Activated naive CD4-positive, alpha-beta T cell treated with anti-CD3 and anti-CD28 coated beads, Interleukin-2, amount 50 U/mL, for 16 hours (primary cell): ENCODE data around the gene P3H2.

Experiments used
- DNase-seq: peaks from one replicate; pipeline ENCODE4 v3.0.0-alpha.2; 2020

The P3H2 gene

DNA sequence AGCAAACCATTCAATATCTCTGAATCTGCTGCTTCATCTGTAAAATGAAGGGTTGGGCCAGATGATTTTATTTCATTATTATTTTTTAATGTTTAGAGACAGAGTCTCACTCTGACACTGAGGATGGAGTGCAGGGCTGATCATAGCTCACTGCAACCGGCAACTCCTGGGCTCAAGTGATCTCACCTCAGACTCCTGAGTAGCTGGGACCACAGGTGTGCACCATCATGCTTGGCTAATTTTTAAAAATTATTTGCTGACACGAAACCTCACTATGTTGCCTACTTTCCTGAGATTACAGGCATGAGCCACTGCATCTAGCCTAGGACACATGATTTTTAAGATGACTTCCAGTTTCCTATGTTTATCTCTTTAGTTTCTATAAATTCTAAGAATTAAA lies 105.8 kb downstream of the P3H2 start:
- DNase-seq, result no peak

DNA sequence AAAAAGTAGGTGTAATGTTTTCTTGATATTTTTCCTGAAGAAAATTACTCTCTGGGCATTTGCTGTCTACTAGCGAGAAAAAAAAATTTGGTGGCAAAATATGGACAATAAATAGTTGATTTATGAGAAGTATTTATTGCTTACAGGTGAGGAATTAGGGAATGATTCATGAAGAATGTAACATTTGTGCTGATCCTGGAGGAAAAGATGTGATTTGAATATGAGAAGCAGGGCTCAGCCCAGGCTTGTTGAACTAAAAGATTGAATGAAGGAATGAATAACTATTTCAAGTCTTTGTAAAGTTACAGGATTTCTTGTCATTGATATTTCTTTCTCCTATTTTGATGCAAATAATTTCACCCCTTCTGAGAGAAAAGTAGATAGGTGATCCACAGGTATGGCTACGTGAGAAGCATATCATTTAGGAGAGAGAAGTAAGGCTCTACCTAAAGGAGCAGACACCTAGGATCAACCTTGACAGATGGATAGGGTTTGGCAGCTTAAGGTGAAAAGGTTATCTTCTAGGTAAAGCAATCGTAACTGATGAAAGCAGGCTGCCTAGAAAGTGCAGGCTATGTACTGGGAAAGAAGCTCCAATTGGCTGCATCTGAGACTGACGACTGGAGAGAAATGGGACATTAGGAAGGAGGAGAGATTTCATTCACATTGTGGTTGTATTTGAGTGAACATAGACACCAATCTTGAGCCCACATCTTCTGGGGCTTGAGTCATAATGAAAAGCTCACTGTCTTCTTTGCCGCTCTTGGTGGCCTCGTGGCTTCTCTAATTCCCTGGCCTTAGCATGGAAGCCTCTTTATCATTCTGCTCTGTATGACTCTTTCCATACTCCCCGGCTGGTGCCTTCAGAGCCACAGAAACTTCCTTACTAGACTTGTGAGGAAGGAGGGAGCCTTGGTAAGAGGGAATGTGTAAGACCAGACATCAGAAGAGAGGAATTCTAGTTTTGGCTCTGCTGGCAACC lies 106.5 kb downstream of the P3H2 start:
- DNase-seq, result no peak

DNA sequence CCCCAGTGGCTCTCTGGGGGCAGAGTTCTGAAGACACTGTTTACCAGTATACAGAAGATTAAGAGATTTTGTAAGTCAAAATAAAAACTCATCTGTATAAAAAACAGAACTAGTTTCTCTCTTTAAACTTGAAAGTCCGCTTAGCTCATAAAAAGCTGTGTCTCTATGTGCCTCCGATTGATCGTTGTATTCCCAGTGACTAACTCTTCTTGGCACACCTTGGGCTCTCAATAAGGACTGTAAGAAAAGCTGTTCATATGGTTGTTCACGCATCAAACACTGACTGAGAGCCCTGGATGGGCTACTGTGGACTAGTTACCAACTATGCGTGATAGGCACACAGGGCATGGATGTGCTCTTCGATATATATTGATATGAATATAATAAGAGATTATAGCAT lies 107.9 kb downstream of the P3H2 start:
- DNase-seq, result no peak

DNA sequence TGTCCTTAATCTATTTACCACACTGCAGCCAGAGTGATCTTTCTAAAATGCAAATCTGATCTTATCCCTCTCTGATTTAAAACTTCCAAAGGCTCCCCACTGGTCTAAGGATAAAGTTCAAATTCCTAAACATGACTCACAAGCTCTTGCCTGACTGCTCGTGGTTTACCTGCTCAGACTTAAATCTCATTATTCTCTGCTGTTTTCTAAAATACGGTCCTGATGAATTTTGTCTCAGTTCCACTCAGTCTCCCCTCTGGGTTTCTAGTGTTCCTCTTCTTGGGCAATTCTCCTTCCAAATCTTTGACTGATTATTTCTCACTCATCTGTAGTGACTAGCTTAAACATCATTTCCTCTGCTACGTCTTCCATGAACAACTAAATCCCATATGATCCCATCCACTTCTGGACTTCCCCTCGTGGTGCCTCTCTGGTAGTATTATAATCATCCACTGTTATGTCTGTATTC lies 108.3 kb downstream of the P3H2 start:
- no peak for DNase-seq

DNA sequence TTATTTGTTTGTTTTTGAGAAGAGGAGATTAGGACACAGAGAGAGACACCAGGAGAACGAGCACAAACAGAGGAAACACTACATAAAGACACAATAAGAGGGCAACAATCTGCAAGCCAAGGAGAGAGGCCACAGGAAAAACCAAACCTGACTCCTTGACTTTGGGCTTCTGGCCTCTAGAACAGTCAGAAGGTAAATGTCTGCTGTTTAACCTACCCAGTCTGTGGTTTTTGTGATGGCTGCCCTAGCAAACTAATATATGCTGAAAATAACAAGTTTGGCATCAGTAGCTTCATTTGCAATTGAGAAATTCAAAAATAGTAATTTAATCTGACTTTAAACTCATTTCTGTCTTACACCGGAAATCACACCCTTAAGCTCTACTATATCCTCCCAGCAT lies 110.2 kb downstream of the P3H2 start:
- DNase-seq, result no peak

DNA sequence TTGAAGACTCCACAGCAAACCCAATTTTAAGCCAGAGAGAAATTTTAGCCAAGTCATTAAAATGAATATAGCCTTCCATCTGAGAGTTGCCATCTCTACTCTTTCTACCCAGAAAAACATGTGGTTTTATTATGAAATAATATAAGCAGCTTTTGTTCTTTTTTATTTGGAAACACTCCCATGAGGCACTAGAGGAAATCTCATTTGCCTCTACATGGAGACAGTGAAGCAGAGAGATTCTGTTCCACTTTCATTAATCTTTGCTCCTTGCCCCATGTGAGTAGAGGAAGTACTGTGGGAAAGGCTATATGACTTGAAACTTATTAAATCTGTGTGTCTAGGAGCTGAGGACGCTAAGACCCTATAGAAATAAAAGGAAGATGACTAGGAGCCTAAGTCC lies 111.1 kb downstream of the P3H2 start:
- no peak for DNase-seq

DNA sequence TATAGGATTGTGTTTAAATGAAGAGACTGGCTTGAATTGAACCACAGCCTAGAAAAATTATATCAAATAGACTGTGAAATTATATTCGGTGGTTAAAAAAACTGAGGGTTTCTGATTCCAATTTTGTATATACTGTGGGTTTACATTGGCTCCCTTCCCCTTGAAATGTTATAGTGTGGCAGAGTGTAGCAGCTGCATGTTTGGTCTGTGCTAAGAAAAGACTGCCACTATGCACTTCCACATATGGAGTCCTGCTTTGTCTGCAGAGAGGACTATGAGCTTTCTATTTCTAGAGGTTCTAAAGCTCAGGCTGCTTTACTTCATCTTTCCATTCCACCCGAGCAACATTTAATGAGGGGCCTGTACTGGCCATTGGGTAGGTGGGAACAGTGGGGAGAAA lies 112.3 kb downstream of the P3H2 start:
- DNase-seq, result no peak

- no peak for DNase-seq
Measured at GRCh38 chr3:190005343-190006113, 115.2 kb downstream of the P3H2 start.

DNA sequence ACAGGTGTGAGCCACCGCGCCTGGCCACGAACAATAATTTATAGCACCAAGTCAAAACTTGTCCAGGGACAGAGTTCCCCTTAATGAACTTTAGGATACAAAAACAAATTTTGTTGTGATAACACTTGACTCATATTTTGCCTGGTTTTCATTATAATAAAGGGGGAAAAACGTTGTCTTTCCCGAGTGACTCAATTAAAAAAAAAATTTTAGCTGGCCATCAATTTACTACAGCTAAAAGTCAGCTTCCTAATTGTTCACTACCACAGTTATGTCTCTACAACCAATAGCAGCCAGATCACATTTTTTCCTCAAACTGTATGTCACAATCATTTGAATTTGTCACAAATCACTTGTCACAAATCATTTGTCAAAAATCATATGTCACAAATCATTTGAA lies 116.0 kb downstream of the P3H2 start:
- DNase-seq, result no peak

- DNase-seq, result no peak
Measured at GRCh38 chr3:190003681-190004123, 117.0 kb downstream of the P3H2 start.

GRCh38 chr3:190003068-190003467 lies 117.6 kb downstream of the P3H2 start:
- DNase-seq, result no peak

DNA sequence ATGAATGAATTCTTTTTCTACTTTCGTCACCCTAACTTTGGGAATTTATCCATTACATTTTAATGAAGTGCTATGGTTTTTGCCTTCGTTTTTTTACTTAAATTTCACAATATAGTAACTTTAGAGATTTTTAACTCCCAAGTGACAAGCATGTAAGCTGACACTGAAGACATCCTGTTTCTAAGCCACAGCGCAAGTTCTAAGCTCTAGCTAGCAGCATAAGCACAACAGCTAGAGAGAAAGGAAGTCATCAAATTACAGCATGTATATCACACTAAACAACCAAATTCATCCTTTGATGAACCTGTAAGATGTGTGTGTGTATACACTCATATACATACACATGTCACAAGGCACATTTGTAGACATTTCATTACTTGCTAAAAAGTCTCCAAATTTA lies 119.3 kb downstream of the P3H2 start:
- no peak for DNase-seq

- no peak for DNase-seq
Measured at GRCh38 chr3:190000861-190001196, 119.9 kb downstream of the P3H2 start.

GRCh38 chr3:190000187-190000860 lies 120.4 kb downstream of the P3H2 start:
- no peak for DNase-seq

DNA sequence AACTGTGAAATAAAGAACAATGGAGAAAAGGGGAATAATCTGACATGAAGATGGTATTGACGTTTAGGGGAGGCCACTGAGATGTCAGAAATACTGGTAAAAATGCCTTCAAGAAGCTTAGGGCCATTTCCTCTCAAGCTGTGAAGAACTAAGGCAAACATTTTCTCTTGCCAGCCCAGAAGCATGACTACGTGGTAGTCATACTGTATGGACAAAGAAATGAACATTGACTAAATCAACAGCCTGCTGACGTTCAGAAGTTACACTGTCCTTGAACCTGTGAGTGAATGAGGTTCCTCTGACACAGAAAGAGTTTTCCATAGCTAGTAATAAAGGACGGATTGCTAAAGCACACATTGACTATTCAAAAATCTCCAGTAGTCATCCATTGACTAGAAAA lies 121.0 kb downstream of the P3H2 start:
- DNase-seq, result no peak

DNA sequence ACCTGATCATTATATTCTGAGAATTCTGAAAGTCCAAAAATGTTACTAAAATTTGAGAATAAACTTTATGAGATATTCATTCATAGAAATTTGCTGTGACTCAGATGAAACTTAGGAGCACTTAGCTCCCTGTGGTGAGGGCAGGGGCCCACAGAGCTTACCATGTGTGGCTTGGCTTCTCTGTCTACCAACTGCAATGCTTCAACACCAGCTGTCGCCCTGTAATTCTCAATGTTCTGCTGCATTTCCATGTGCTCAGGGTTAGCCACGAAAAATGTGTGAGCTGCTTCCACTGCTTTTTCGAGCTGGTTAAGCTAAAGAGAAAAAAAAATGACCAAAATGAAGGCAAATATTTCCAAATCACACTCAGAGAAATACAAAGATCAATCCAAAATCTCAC lies 125.6 kb downstream of the P3H2 start:
- no peak for DNase-seq

DNA sequence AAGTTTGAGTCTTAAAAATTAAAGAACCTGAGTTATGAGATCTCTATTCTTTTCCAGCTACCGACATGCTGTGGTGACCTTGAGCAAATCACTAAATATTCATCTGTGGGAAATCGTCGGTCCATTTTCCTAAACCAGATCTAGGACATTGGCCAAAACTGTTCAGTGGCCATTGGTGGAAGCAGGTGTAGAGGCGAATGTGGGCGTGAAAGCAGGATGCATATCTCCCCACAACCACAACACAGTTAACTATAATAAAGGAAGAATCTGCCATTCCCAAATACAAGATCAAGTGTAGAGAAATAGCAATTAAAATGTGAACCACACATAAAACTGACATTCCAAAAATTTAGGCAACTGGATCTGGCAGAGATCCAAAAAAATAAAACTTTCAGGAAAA lies 129.9 kb downstream of the P3H2 start:
- no peak for DNase-seq

GRCh38 chr3:189988854-189989253 lies 131.8 kb downstream of the P3H2 start:
- DNase-seq, result no peak

DNA sequence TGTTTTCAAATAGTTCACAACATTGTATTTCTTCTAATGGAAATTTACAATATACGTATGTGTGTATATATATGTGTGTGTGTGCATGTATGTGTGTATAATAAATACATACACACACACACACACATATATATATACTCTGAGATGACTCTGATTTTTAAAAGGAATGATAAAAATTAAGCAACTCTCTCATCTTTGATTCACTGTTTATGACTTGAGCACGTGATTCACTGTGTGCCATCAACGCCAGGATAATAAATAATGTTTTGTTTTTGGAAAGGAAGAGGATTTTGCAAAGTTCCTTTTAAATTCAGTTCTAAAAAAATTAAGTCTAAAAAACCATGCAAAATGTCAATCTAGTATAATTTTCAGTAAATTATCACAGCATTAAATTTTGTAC lies 132.4 kb downstream of the P3H2 start:
- no peak for DNase-seq

DNA sequence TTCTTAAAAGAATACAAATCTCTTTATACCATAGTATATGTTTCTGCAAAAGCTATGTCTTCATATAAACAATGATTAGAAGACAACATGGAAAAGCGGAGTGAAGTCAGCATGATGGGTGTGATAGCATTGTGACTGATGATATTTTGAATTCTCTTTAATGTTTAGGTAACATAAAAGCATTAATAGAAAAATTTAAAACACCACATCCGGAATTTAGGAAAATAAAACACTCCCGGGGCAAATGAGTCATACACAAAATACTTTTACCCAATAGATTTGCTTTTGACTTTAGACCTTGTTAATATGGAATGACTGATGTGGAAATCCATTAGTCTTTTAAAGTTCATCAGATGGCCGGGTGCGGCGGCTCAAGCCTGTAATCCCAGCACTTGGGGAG lies 134.7 kb downstream of the P3H2 start:
- DNase-seq, result no peak

DNA sequence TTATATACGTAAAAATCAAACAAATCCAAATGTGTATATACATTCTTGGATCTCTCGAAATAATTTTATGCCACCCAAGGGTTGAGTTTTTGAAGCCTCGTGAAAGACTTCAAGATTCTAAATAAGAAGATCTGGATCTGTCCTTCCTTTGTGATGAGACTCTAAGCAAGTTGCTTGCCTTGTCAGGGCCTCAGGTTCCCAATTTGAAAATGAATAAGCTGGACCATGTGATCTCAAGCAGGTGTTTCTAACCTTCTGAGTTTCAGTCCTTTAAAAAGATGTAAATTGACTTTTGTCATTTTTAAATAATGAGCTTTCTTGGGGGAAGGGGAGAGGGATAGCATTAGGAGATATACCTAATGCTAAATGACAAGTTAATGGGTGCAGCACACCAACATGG lies 137.1 kb downstream of the P3H2 start:
- DNase-seq, result no peak

DNA sequence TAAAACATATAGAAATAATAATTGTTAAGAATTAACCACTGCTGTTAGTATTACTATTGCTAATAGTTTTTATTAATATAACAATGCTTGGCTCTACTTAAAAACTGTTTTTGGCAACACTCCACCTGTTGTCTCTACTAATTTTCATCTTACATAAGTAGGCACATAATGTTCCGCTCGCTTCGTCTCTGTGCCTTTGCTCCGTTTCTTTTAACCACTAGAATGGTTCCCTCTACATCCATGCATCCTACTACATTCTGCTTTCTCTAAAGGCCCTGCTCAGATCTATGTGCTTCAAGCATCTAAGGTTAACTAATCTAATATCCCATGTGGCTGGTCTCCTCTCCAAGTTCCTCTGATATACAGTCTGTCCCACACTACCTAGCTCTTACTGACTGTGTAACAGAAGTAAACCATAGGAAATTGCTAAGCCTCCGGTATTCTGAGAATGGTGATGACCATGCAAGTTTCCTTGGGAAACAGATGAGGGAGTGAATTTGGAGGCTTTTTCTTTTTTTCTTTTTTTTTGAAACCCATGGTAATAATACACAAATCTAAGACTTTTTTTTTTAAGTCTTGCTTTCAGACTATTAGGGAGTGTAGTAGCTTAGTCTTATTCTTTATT lies 138.3 kb downstream of the P3H2 start:
- DNase-seq, result no peak

DNA sequence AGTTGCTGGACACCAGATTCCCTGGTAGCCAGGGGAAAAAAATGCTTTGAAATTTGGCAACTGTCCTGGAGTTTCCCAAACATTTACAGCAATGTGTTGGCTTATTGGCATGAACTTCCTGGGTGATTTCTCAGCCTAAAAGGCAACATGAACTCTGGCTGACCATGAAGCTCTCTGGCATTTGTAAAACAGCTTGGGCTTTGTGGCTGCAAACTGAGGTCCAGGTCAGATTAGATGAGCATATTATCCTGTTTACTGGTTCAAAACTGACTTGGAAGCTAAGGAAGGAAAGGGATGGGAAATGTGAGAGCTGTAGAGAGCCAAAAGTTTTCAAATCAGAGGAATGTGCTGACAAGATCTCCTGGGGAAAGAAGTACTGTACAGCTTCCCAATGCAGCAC lies 139.0 kb downstream of the P3H2 start:
- no peak for DNase-seq
